WTC11 (cell line): Measurements from ENCODE around the gene SFTPD.

Source experiments
- CREB1 ChIP-seq: sonication (generic); formaldehyde crosslinking; IDR thresholded peaks from 2 replicates; pipeline ENCODE4 v1.8.0; 2023; ENCODE audit warnings: mild to moderate bottlenecking, missing genetic modification reagents
- CREM ChIP-seq: sonication (generic); formaldehyde crosslinking; IDR thresholded peaks from 2 replicates; pipeline ENCODE4 v1.8.1; 2022; ENCODE audit warnings: mild to moderate bottlenecking, missing genetic modification reagents, moderate library complexity
- ETV6 ChIP-seq: sonication (generic); formaldehyde crosslinking; IDR thresholded peaks from 2 replicates; pipeline ENCODE4 v1.8.1; 2022; ENCODE audit warnings: mild to moderate bottlenecking, missing genetic modification reagents
- KAT7 ChIP-seq: sonication (generic); formaldehyde crosslinking; IDR thresholded peaks from 2 replicates; pipeline ENCODE4 v1.8.1; 2023; ENCODE audit warnings: missing genetic modification reagents, mild to moderate bottlenecking, borderline replicate concordance
- NFE2L1 ChIP-seq: sonication (generic); formaldehyde crosslinking; IDR thresholded peaks from 2 replicates; pipeline ENCODE4 v1.8.1; 2023; ENCODE audit warnings: missing genetic modification reagents
- NFYB ChIP-seq: sonication (generic); formaldehyde crosslinking; conservative IDR thresholded peaks from 2 replicates; pipeline ENCODE4 v1.8.0; 2022; ENCODE audit warnings: low read depth, missing genetic modification reagents
- SP1 ChIP-seq: sonication (generic); formaldehyde crosslinking; conservative IDR thresholded peaks from 2 replicates; pipeline ENCODE4 v1.8.1; 2022; ENCODE audit warnings: missing genetic modification reagents
- ZNF423 ChIP-seq: fragments of 250-450 bp; sonication (Bioruptor Pico); IDR thresholded peaks from 2 replicates; pipeline ENCODE4 v2.1.2; 2022; ENCODE audit warnings: mild to moderate bottlenecking, moderate library complexity
- TF ChIP-seq, protein P1 (sequence below): fragments of 200-600 bp; IDR thresholded peaks from 2 replicates; pipeline ENCODE4 v1.8.0; 2022; ENCODE audit warnings: antibody characterized with exemption
- TF ChIP-seq, protein P2 (sequence below): sonication (generic); formaldehyde crosslinking; IDR thresholded peaks from 2 replicates; pipeline ENCODE4 v1.8.1; 2022; ENCODE audit warnings: low read depth, mild to moderate bottlenecking, moderate library complexity, missing genetic modification reagents, borderline replicate concordance
- TF ChIP-seq, protein P3 (sequence below): sonication (generic); formaldehyde crosslinking; IDR thresholded peaks from 2 replicates; pipeline ENCODE4 v1.8.1; 2023; ENCODE audit warnings: mild to moderate bottlenecking, missing genetic modification reagents
- TF ChIP-seq, protein P4 (sequence below): fragments of 250-450 bp; sonication (Bioruptor Pico); IDR thresholded peaks from 2 replicates; pipeline ENCODE4 v1.8.0; 2021; ENCODE audit warnings: mild to moderate bottlenecking

DNA sequence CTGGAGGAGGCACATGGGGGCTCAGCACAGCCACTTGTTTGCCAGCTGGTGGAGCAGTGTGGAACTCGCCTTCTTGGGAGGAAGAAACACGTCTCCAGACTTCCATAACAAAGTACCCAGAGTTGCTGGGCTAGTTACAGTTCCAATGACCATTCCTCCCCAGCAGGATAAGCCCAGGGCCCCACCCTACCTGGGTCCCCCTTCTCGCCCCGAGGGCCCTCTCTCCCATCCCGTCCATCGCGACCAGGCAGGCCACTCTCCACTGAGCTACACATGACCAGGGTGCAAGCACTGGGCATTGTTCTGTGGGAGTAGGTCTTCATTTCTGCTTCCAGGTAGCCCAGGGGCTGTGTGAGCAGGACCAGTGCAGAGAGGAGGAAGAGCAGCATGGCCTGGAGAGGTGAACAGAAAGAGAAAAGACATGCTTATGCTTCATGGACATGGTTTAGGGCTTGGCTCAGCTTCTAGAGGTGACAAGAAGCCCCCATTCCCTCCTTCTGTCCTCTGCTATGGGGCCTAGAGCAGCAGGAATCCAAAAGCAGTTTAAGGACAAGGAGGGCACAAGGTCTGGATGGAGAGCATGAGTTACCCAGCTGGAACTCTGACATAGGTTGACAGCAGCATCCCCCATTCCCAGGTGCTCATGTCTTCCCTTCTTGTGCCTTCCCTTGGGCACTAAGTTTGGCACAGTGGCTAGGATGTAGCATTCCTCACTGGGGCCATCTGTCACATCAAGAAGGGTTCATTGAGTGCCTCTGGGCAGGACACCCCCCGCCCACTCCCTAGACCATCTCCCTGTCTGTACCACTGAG lies 2.4 kb downstream of the SFTPD start:
- TF ChIP-seq, protein P1, sequence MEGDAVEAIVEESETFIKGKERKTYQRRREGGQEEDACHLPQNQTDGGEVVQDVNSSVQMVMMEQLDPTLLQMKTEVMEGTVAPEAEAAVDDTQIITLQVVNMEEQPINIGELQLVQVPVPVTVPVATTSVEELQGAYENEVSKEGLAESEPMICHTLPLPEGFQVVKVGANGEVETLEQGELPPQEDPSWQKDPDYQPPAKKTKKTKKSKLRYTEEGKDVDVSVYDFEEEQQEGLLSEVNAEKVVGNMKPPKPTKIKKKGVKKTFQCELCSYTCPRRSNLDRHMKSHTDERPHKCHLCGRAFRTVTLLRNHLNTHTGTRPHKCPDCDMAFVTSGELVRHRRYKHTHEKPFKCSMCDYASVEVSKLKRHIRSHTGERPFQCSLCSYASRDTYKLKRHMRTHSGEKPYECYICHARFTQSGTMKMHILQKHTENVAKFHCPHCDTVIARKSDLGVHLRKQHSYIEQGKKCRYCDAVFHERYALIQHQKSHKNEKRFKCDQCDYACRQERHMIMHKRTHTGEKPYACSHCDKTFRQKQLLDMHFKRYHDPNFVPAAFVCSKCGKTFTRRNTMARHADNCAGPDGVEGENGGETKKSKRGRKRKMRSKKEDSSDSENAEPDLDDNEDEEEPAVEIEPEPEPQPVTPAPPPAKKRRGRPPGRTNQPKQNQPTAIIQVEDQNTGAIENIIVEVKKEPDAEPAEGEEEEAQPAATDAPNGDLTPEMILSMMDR = no peak
- TF ChIP-seq CREM (CRISPR knock-in tag) (no peak), NFYB (CRISPR knock-in tag) (no peak), CREB1 (CRISPR knock-in tag) (no peak), NFE2L1 (CRISPR knock-in tag) (no peak), SP1 (CRISPR knock-in tag) (no peak), ZNF423 (CRISPR knock-in tag) (no peak), KAT7 (CRISPR knock-in tag) (no peak), ETV6 (no peak)
- TF ChIP-seq, protein P2, sequence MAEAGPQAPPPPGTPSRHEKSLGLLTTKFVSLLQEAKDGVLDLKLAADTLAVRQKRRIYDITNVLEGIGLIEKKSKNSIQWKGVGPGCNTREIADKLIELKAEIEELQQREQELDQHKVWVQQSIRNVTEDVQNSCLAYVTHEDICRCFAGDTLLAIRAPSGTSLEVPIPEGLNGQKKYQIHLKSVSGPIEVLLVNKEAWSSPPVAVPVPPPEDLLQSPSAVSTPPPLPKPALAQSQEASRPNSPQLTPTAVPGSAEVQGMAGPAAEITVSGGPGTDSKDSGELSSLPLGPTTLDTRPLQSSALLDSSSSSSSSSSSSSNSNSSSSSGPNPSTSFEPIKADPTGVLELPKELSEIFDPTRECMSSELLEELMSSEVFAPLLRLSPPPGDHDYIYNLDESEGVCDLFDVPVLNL (CRISPR knock-in tag) = no peak
- TF ChIP-seq, protein P3, sequence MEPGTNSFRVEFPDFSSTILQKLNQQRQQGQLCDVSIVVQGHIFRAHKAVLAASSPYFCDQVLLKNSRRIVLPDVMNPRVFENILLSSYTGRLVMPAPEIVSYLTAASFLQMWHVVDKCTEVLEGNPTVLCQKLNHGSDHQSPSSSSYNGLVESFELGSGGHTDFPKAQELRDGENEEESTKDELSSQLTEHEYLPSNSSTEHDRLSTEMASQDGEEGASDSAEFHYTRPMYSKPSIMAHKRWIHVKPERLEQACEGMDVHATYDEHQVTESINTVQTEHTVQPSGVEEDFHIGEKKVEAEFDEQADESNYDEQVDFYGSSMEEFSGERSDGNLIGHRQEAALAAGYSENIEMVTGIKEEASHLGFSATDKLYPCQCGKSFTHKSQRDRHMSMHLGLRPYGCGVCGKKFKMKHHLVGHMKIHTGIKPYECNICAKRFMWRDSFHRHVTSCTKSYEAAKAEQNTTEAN (CRISPR knock-in tag) = no peak
- TF ChIP-seq, protein P4, sequence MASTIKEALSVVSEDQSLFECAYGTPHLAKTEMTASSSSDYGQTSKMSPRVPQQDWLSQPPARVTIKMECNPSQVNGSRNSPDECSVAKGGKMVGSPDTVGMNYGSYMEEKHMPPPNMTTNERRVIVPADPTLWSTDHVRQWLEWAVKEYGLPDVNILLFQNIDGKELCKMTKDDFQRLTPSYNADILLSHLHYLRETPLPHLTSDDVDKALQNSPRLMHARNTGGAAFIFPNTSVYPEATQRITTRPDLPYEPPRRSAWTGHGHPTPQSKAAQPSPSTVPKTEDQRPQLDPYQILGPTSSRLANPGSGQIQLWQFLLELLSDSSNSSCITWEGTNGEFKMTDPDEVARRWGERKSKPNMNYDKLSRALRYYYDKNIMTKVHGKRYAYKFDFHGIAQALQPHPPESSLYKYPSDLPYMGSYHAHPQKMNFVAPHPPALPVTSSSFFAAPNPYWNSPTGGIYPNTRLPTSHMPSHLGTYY = no peak
